Heart right ventricle (tissue), 16 donors: ENCODE data around the gene MAML2. TPM values are rescaled to one million over a fixed set of nuclear protein-coding genes. Genes with fewer than 3 reads are reported as not detected.

Experiments
- ATAC-seq, 8 donors: fragments of 200-7000 bp; cut with Tn5 transposase; one replicate each; pipeline ENCODE4 v1.9.1; 2020; ENCODE audit warnings: mild to moderate bottlenecking in 8 of 8, moderate library complexity in 8 of 8, moderate number of reproducible peaks in 1 of 8
- DNase-seq, 2 donors: peaks; one replicate each; pipeline ENCODE4 v3.0.0-alpha.2; 2020
- H3K27ac ChIP-seq, 10 donors: fragments of 200-600 bp; sonication (generic) in 2 of 10; one replicate each; pipeline versions ENCODE4 v1.5.0 to v1.8.0; 2020 to 2022; ENCODE audit warnings: mild to moderate bottlenecking in 3 of 10
- H3K27me3 ChIP-seq, 7 donors: fragments of 200-600 bp; one replicate each; pipeline ENCODE4 v1.8.0; 2021 to 2022; ENCODE audit warnings: mild to moderate bottlenecking in 2 of 7
- H3K36me3 ChIP-seq, 9 donors: fragments of 200-600 bp; sonication (generic) in 1 of 9; one replicate each; pipeline versions ENCODE4 v1.5.0 to v1.8.0; 2020 to 2022; ENCODE audit warnings: mild to moderate bottlenecking in 2 of 9
- H3K4me1 ChIP-seq, 9 donors: fragments of 200-600 bp; sonication (generic) in 1 of 9; one replicate each; pipeline versions ENCODE4 v1.5.0 to v1.8.0; 2020 to 2022; ENCODE audit warnings: mild to moderate bottlenecking in 4 of 9
- H3K4me3 ChIP-seq, 10 donors: fragments of 200-600 bp; sonication (generic) in 2 of 10; one replicate each; pipeline versions ENCODE4 v1.5.0 to v1.8.0; 2020 to 2022; ENCODE audit warnings: mild to moderate bottlenecking in 7 of 10, moderate library complexity in 2 of 10
- H3K9me3 ChIP-seq, 11 donors: fragments of 200-600 bp in 10 of 11; sonication (generic) in 2 of 11; one replicate each; pipeline versions ENCODE4 v1.5.0 to v1.8.0; 2013 to 2022; ENCODE audit warnings: mild to moderate bottlenecking in 2 of 11, control low read depth in 1 of 11, moderate library complexity in 1 of 11
- WGBS, 2 donors: extraction: QIAGEN DNeasy Blood & Tissue Kit; methylation state at CpG; one replicate each; pipeline ENCODE4 v1.1.7; 2013; ENCODE audit warnings: inconsistent platforms in 1 of 2; 5-methylcytosine and 5-hydroxymethylcytosine counted together
- intact Hi-C, 10 donors: fragments of 100-400 bp; cut with DNase I; formaldehyde crosslinking; loops; one replicate each; pipeline versions ENCODE4 v1.11.1 to v1.14.2; 2022
- polyA plus RNA-seq, 2 donors: library from polyadenylated mRNA; stranded (reverse); fragments of 200-250 nt; gene quantifications; one replicate each; pipeline ENCODE4 v1.2.3, GENCODE V29; 2013
- total RNA-seq, 10 donors: library from RNA; stranded (reverse); fragmentation: NEBNext Ultra II Directional in 3 of 10; extraction: Animal tissue kit (Norgen Biotek cat#: 25700) in 3 of 10; gene quantifications; one replicate each; pipeline versions ENCODE4 v1.2.1 to v1.2.4, GENCODE V29; 2021 to 2023
- TF ChIP-seq, protein P1 (sequence below), 9 donors: fragments of 200-600 bp; sonication (generic) in 2 of 9; IDR thresholded peaks; one replicate each; pipeline versions ENCODE4 v1.5.0 to v1.8.0; 2021 to 2022; ENCODE audit warnings: antibody characterized with exemption in 9 of 9, mild to moderate bottlenecking in 5 of 9, moderate library complexity in 1 of 9
- donor health status: Arrhythmogenic right ventricular cardiomyopathy.
- donor health status: ischemic (EF 13 %, LVEDD 7.1; RV severe dilation, severe dysfunction).
- donor health status: healthy with polysubstance abuse.
- donor health status: DM: no; HTN: yes; CAD: no.
- donor health status: DM: no; HTN: no; CAD: no.
- donor health status: ischemic (EF 25% LVEDD 6.9; RV normal size, moderate dysfunction).
- donor health status: ischemic (EF 25% LVEDD 5.7; RV mildly dilated, moderate dysfunction).
- donor health status: healthy.
- donor health status: DM: yes; HTN: yes; CAD: no.
- donor health status: Ischemic cardiomyopathy.
- donor health status: ischemic (EF 35%, LVEDD 5.7; RV mildly dilated, moderate dysfunction).
- donor health status: nonischemic (EF 11% LVEDD 7.7; RV severe dilation, severe dysfunction).
- donor health status: DM: yes; HTN: yes; CAD: no.
- donor health status: PGD.
- donor health status: ischemic (EF 29% LVEDD 5.4; RV normal size, mild dysfunction).
- donor health status: nonischemic (EF 23%, LVEDD 6.1; RV moderate dilation, normal function).

The MAML2 gene
- total and polyA plus RNA-seq, 12 donors = 1.3 to 6.1 (median 4.1) TPM

DNA sequence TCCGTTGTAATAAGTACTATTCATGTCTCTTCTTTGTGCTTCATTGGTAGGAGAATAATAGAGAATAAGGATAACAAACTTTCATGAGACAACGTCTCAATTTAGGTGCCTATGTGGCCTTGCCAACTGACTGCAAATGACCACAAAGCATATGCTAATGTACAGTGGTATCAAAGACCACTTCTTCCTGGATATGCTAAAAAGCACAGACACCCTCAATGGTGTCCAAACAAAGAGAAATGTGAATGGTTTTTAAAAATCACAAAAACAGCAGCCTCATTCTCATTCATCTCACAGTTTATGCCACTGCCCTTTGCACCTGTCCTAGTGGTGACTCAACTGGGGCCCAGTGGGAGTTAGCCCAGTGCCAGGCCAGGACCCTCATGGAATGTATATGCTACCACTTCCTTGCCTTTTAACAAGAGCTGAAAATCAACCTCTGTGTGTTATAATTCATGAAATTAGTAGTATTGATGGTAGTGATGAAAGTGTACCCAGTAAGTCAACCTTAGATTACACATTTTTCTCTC is 353.9 kb downstream of the MAML2 start:
- Histone ChIP-seq H3K4me3 (no peak overlapping the region), H3K27me3 (no peaks in the 10 kb centered on the region), H3K4me1 (peaks cover 0 to 14% (median 0%) of the 10 kb centered on the region in 9 donors), H3K27ac (no peak overlapping the region), H3K36me3 (peaks cover 0 to 53% (median 0%) of the 10 kb centered on the region in 9 donors), H3K9me3 (no peaks in the 10 kb centered on the region)
- DNase-seq (no peak), ATAC-seq (no peak)
- 93 to 94% methylated on average over 2 of the region's 2 CpGs for WGBS, 2 donors
- TF ChIP-seq, protein P1, sequence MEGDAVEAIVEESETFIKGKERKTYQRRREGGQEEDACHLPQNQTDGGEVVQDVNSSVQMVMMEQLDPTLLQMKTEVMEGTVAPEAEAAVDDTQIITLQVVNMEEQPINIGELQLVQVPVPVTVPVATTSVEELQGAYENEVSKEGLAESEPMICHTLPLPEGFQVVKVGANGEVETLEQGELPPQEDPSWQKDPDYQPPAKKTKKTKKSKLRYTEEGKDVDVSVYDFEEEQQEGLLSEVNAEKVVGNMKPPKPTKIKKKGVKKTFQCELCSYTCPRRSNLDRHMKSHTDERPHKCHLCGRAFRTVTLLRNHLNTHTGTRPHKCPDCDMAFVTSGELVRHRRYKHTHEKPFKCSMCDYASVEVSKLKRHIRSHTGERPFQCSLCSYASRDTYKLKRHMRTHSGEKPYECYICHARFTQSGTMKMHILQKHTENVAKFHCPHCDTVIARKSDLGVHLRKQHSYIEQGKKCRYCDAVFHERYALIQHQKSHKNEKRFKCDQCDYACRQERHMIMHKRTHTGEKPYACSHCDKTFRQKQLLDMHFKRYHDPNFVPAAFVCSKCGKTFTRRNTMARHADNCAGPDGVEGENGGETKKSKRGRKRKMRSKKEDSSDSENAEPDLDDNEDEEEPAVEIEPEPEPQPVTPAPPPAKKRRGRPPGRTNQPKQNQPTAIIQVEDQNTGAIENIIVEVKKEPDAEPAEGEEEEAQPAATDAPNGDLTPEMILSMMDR (IDR thresholded peaks at IDR 0.05) = no peak
- intact Hi-C loops = loop anchor here in 1 of 10 donors (10.0 kb wide), 1 partner anchor 144 kb away; no protein-coding TSS in a partner anchor

DNA sequence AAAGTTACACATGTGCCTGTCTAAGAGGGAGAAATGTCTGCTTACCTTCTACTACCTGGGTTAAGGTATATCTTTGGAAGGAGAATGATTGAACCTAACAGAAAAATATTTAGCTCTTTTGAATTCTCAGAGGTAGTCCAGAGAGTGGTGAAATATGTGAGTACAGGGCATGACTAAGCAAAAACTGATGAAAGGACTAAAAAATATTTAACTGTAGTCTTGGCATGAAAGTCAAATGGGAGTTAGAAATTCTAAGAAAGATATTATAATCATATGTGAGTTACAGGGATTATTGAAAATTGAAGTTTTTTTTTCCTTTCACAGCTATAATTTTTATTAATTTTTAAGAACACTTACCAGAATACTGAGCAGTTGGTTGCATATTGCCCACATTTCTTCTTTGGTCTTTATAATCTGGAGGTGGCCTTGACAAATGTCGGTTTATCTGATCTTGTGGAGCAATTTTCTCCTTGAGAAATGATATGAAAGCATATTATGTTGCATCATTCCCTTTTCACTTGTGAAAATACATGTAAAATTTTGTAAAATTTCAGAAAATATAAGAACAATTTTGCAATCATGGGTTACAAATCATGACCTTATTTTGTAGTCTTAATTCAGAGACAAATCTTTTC is 357.7 kb downstream of the MAML2 start:
- H3K36me3 ChIP-seq = peaks cover 0 to 79% (median 3%) of the 10 kb centered on the region in 9 donors
- H3K9me3 ChIP-seq = no peaks in the 10 kb centered on the region
- H3K27me3 ChIP-seq = no peaks in the 10 kb centered on the region
- no peak overlapping the region for H3K27ac ChIP-seq
- H3K4me3 ChIP-seq = no peak overlapping the region
- intact Hi-C loops = loop anchor here in 1 of 10 donors (10.0 kb wide), 1 partner anchor 140 kb away; no protein-coding TSS in a partner anchor
- TF ChIP-seq, protein P1 (IDR thresholded peaks at IDR 0.05) = no peak
- WGBS, 2 donors = 88 to 90% methylated on average over 1 of the region's 1 CpG
- no peak for DNase-seq
- no peak for ATAC-seq
- no peaks in the 10 kb centered on the region for H3K4me1 ChIP-seq

DNA sequence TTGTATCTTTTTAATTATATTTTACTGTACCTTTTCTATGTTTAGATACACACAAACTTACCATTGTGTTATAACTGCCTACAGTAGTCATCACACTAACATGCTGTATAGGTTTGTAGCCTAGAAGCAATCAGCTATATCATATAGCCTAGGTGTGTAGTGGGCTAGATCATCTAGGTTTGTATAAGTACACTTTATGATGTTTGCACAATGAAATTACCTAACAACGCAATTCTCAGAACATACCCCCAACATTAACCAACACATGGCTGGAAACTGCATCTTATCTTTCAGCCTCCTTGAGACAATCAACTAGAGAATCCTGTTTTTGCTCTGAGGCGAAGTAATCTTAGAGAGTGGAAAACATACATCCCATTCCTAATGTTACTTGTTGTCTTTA is 358.9 kb downstream of the MAML2 start:
- H3K4me1 ChIP-seq = no peaks in the 10 kb centered on the region
- H3K27me3 ChIP-seq = no peaks in the 10 kb centered on the region
- intact Hi-C loops = loop anchor here in 1 of 10 donors (10.0 kb wide), 1 partner anchor 139 kb away; no protein-coding TSS in a partner anchor
- ATAC-seq (no peak), DNase-seq (no peak)
- no peak overlapping the region for H3K4me3 ChIP-seq
- H3K27ac ChIP-seq = no peak overlapping the region
- 94 to 95% methylated on average over 2 of the region's 2 CpGs for WGBS, 2 donors
- TF ChIP-seq, protein P1 (IDR thresholded peaks at IDR 0.05) = no peak
- H3K9me3 ChIP-seq = no peaks in the 10 kb centered on the region
- H3K36me3 ChIP-seq = peaks cover 0 to 81% (median 5%) of the 10 kb centered on the region in 9 donors

DNA sequence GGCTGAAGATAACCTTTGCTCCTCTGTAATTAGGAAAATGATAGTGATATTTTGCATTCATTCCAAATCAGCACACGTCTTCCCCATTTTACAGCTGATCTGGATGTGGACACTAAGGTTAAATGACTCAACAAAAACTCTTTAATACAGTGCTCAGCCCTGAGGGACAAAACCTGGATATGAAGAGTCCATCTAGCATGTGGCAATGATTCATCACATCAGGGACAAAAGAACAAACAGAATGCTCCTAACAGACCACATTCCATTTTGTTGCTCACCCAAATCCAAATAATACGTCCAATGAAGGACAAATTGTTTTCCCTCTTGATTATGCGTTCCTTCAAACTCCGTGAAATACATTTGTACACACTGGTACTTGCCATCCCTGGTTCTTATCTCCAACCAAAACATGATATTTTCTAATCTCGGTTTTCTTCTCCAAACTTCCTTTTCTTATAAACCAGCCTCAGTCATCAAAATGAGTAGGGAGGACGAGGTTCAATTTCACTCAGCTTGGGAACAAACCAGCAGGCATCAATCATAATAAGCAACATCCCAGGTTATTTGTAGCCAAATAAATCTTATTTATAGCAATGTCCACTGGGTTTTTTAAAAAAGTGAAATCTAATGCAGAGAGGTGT is 365.3 kb downstream of the MAML2 start:
- Histone ChIP-seq H3K9me3 (no peaks in the 10 kb centered on the region), H3K27me3 (no peaks in the 10 kb centered on the region), H3K4me1 (no peaks in the 10 kb centered on the region), H3K4me3 (no peak overlapping the region), H3K36me3 (peaks cover 0 to 54% (median 5%) of the 10 kb centered on the region in 9 donors), H3K27ac (no peak overlapping the region)
- TF ChIP-seq, protein P1 (IDR thresholded peaks at IDR 0.05) = no peak
- DNase-seq (no peak), ATAC-seq (no peak)
- WGBS, 2 donors = 65 to 88% methylated on average over 6 of the region's 6 CpGs
- intact Hi-C loops = no loop called here
